TTC549 (cell line): ENCODE measurements around the gene RRP36.

ENCODE experiments used
- FAIRE-seq: peaks from 2 replicates; lab custom pipeline; 2012; peaks lifted over from hg19 to GRCh38; lab: Jason Lieb, UNC

The RRP36 gene

GRCh38 chr6:43007126-43007525, 14.3 kb upstream of the RRP36 start:
- no peak for FAIRE-seq

- no peak for FAIRE-seq
These were observed 12.3 kb upstream of the RRP36 start for GRCh38 chr6:43009124-43009523.

GRCh38 chr6:43011207-43011606, 10.2 kb upstream of the RRP36 start:
- FAIRE-seq, result no peak

- FAIRE-seq, result no peak
These were observed 9.1 kb upstream of the RRP36 start for GRCh38 chr6:43012364-43012763.

GRCh38 chr6:43013097-43013842, 8.2 kb upstream of the RRP36 start:
- no peak for FAIRE-seq

GRCh38 chr6:43013843-43014433, 7.5 kb upstream of the RRP36 start, which contains the start of the genes KLHDC3 and MEA1:
KLHDC3 (plus strand) TSS chr6:43014249; CDS start chr6:43017193, 2,944 bp downstream.
MEA1 (minus strand) TSS chr6:43013946; CDS start chr6:43013813, 133 bp downstream.
- FAIRE-seq, result peak; percentile 95

GRCh38 chr6:43014434-43014909, 7.0 kb upstream of the RRP36 start:
- FAIRE-seq, result no peak

GRCh38 chr6:43016176-43016942, 5.1 kb upstream of the RRP36 start:
- FAIRE-seq, result no peak

GRCh38 chr6:43016943-43017334, 4.5 kb upstream of the RRP36 start:
- no peak for FAIRE-seq

GRCh38 chr6:43019152-43019551, 2.3 kb upstream of the RRP36 start:
- FAIRE-seq, result no peak

- no peak for FAIRE-seq
These were observed 1.2 kb upstream of the RRP36 start for GRCh38 chr6:43020052-43020705.

- no peak for FAIRE-seq
These were observed 576 bp upstream of the RRP36 start for GRCh38 chr6:43020847-43021246.

GRCh38 chr6:43024436-43024835, 3.0 kb downstream of the RRP36 start:
- no peak for FAIRE-seq

GRCh38 chr6:43026365-43026764, 4.9 kb downstream of the RRP36 start:
- no peak for FAIRE-seq

GRCh38 chr6:43029120-43029519, 7.7 kb downstream of the RRP36 start:
- no peak for FAIRE-seq

- FAIRE-seq, result no peak
These were observed 10.9 kb downstream of the RRP36 start for GRCh38 chr6:43032326-43032725.

- no peak for FAIRE-seq
These were observed 12.2 kb downstream of the RRP36 start for GRCh38 chr6:43033496-43034189.

GRCh38 chr6:43034190-43034525, 12.7 kb downstream of the RRP36 start:
- FAIRE-seq, result no peak

- FAIRE-seq, result no peak
These were observed 14.2 kb downstream of the RRP36 start for GRCh38 chr6:43035495-43036194.

- FAIRE-seq, result no peak
These were observed 15.3 kb downstream of the RRP36 start for GRCh38 chr6:43036712-43037111.

GRCh38 chr6:43037197-43037596, 15.8 kb downstream of the RRP36 start:
- FAIRE-seq, result no peak
